Endometrium (tissue), 2 donors: Measurements from ENCODE around the gene IL6.
"Not testable (repeated sequence)": the region's sequence is repeated elsewhere in the genome, so short reads cannot be mapped to it uniquely, and the experiment has no call there.

ENCODE experiments used
- FAIRE-seq: peaks from 2 replicates; lab custom pipeline; 2012; peaks lifted over from hg19 to GRCh38; lab: Jason Lieb, UNC
- donor health status: control.
- donor health status: control.

Gene IL6

GRCh38 chr7:22727714-22728035 is 675 bp downstream of the IL6 start:
- no peak for FAIRE-seq

GRCh38 chr7:22728401-22729029 is 1.5 kb downstream of the IL6 start:
- no peak for FAIRE-seq

- no peak for FAIRE-seq
Observed at GRCh38 chr7:22729180-22729825, 2.3 kb downstream of the IL6 start.

- no peak for FAIRE-seq
Observed at GRCh38 chr7:22730066-22730710, 3.2 kb downstream of the IL6 start.

- FAIRE-seq = no peak
Observed at GRCh38 chr7:22730921-22731654, 4.1 kb downstream of the IL6 start.

- no peak for FAIRE-seq
Observed at GRCh38 chr7:22731766-22732165, 4.8 kb downstream of the IL6 start.

- no peak for FAIRE-seq
Observed at GRCh38 chr7:22732556-22733126, 5.6 kb downstream of the IL6 start.

GRCh38 chr7:22733761-22734160 is 6.8 kb downstream of the IL6 start:
- FAIRE-seq = no peak

GRCh38 chr7:22743014-22743413 is 16.0 kb downstream of the IL6 start:
- no peak for FAIRE-seq

GRCh38 chr7:22751341-22751740 is 24.3 kb downstream of the IL6 start:
- no peak for FAIRE-seq

- no peak for FAIRE-seq
Observed at GRCh38 chr7:22757338-22757994, 30.5 kb downstream of the IL6 start.

GRCh38 chr7:22758576-22758975 is 31.6 kb downstream of the IL6 start:
- FAIRE-seq = no peak

- peak; percentile 15 for FAIRE-seq
Observed at GRCh38 chr7:22759721-22760120, 32.7 kb downstream of the IL6 start.

GRCh38 chr7:22762866-22763265 is 35.9 kb downstream of the IL6 start:
- no peak for FAIRE-seq

GRCh38 chr7:22765609-22766008 is 38.6 kb downstream of the IL6 start:
- no peak for FAIRE-seq

- no peak for FAIRE-seq
Observed at GRCh38 chr7:22771194-22771871, 44.3 kb downstream of the IL6 start.

- FAIRE-seq = no peak
Observed at GRCh38 chr7:22771872-22772228, 44.9 kb downstream of the IL6 start.

GRCh38 chr7:22772885-22773284 is 45.9 kb downstream of the IL6 start:
- no peak for FAIRE-seq

- no peak for FAIRE-seq
Observed at GRCh38 chr7:22776964-22777363, 50.0 kb downstream of the IL6 start.

GRCh38 chr7:22779730-22780323 is 52.8 kb downstream of the IL6 start:
- FAIRE-seq = not testable (repeated sequence)

GRCh38 chr7:22781230-22781711 is 54.3 kb downstream of the IL6 start:
- no peak for FAIRE-seq
